OCI-LY3 (cell line): ENCODE measurements around the gene SOS2.

Experiments used
- H2AFZ ChIP-seq: fragments of 200-600, 300-600 bp; shearing (Covaris generic); 2 replicates; pipeline ENCODE4 v1.6.0; 2014; ENCODE audit warnings: antibody characterized with exemption, low read depth, low read length
- H3K27ac ChIP-seq: fragments of 200-600, 300-600 bp; sonication (generic); 2 replicates; pipeline ENCODE4 v1.5.1; 2014; ENCODE audit warnings: mild to moderate bottlenecking, low read length, moderate library complexity, mixed read lengths
- H3K27me3 ChIP-seq: fragments of 200-600, 300-600 bp; sonication (generic); 2 replicates; pipeline ENCODE4 v1.6.1; 2014; ENCODE audit warnings: low read depth, low read length, mixed read lengths
- H3K36me3 ChIP-seq: fragments of 200-600, 300-600 bp; sonication (generic); replicated peaks from 2 replicates; pipeline ENCODE3; 2014; ENCODE audit warnings: low read depth, low read length, mixed read lengths
- H3K4me1 ChIP-seq: fragments of 300-600, 200-600 bp; sonication (generic); 2 replicates; pipeline ENCODE4 v1.6.1; 2014; ENCODE audit warnings: low read length, mixed read lengths
- H3K4me2 ChIP-seq: fragments of 200-600, 300-600 bp; sonication (generic); 2 replicates; pipeline ENCODE4 v1.6.1; 2014; ENCODE audit warnings: low read length, mixed read lengths
- H3K4me3 ChIP-seq: fragments of 300-600, 200-600 bp; sonication (generic); 2 replicates; pipeline ENCODE4 v1.5.1; 2014; ENCODE audit warnings: antibody characterized with exemption, mild to moderate bottlenecking, low read length, moderate library complexity
- H3K79me2 ChIP-seq: fragments of 300-600, 200-600 bp; shearing (Covaris generic); 2 replicates; pipeline ENCODE4 v1.6.1; 2014; ENCODE audit warnings: mild to moderate bottlenecking, low read length, mixed read lengths
- H3K9ac ChIP-seq: fragments of 300-600, 200-600 bp; shearing (Covaris generic); 2 replicates; pipeline ENCODE4 v1.6.0; 2014; ENCODE audit warnings: mild to moderate bottlenecking, low read length, moderate library complexity
- H3K9me3 ChIP-seq: fragments of 200-600, 300-600 bp; shearing (Covaris generic); 2 replicates; pipeline ENCODE4 v1.6.1; 2014; ENCODE audit warnings: low read length, mixed read lengths; ENCODE audit not compliant: insufficient read depth
- H4K20me1 ChIP-seq: fragments of 200-600, 300-600 bp; sonication (generic); 2 replicates; pipeline ENCODE4 v1.6.1; 2016; ENCODE audit warnings: low read length, mixed read lengths; ENCODE audit not compliant: insufficient read depth
- CTCF ChIP-seq: fragments of 200-600, 300-600 bp; sonication (generic); IDR thresholded peaks from 2 replicates; pipeline ENCODE4 v1.5.1; 2014; ENCODE audit warnings: antibody characterized with exemption, low read length, low read depth
- EZH2phosphoT487 ChIP-seq: fragments of 200-600 bp; shearing (Covaris generic); IDR thresholded peaks from 2 replicates; pipeline ENCODE4 v1.6.1; 2018; ENCODE audit warnings: antibody characterized with exemption, mixed run types, low read depth

SOS2 gene

GRCh38 chr14:50070840-50071548 is 160.4 kb downstream of the SOS2 start:
- no peaks in the 10 kb centered on the region for H3K27me3 ChIP-seq
- peak overlapping the region; percentile 36; the same call in 1 of the 2 replicates for H3K9ac ChIP-seq
- peaks cover 54% of the 10 kb centered on the region for H3K4me1 ChIP-seq
- H3K27ac ChIP-seq = peak overlapping the region; percentile 59
- no peaks in the 10 kb centered on the region for H3K36me3 ChIP-seq
- TF ChIP-seq EZH2phosphoT487 (no peak), CTCF (no peak)
- no peaks in the 10 kb centered on the region for H4K20me1 ChIP-seq
- peak overlapping the region; percentile 3; the same call in 1 of the 2 replicates for H2AFZ ChIP-seq
- no peaks in the 10 kb centered on the region for H3K9me3 ChIP-seq
- H3K79me2 ChIP-seq = no peaks in the 10 kb centered on the region
- no peak overlapping the region for H3K4me3 ChIP-seq
- H3K4me2 ChIP-seq = peak overlapping the region; percentile 42

GRCh38 chr14:50070230-50070629 is 161.1 kb downstream of the SOS2 start:
- no peaks in the 10 kb centered on the region for H3K9me3 ChIP-seq
- H3K4me3 ChIP-seq = no peak overlapping the region
- no peak overlapping the region for H3K4me2 ChIP-seq
- peaks cover 62% of the 10 kb centered on the region for H3K4me1 ChIP-seq
- no peaks in the 10 kb centered on the region for H3K79me2 ChIP-seq
- no peak overlapping the region for H2AFZ ChIP-seq
- H4K20me1 ChIP-seq = no peaks in the 10 kb centered on the region
- H3K9ac ChIP-seq = peak overlapping the region; percentile 36; the same call in 1 of the 2 replicates
- H3K27ac ChIP-seq = peak overlapping the region; percentile 59
- no peaks in the 10 kb centered on the region for H3K36me3 ChIP-seq
- TF ChIP-seq EZH2phosphoT487 (no peak), CTCF (no peak)
- no peaks in the 10 kb centered on the region for H3K27me3 ChIP-seq

GRCh38 chr14:50069325-50069724 is 162.1 kb downstream of the SOS2 start:
- TF ChIP-seq EZH2phosphoT487 (no peak), CTCF (no peak)
- no peak overlapping the region for H3K4me2 ChIP-seq
- no peak overlapping the region for H2AFZ ChIP-seq
- H3K9ac ChIP-seq = no peak overlapping the region
- H3K27me3 ChIP-seq = no peaks in the 10 kb centered on the region
- H3K4me3 ChIP-seq = no peak overlapping the region
- no peak overlapping the region for H3K27ac ChIP-seq
- H3K36me3 ChIP-seq = no peaks in the 10 kb centered on the region
- H3K79me2 ChIP-seq = no peaks in the 10 kb centered on the region
- H3K9me3 ChIP-seq = no peaks in the 10 kb centered on the region
- H4K20me1 ChIP-seq = no peaks in the 10 kb centered on the region
- H3K4me1 ChIP-seq = peaks cover 69% of the 10 kb centered on the region

- Histone ChIP-seq H3K27ac (no peak overlapping the region), H3K4me3 (no peak overlapping the region), H3K4me1 (peaks cover 77% of the 10 kb centered on the region), H3K27me3 (no peaks in the 10 kb centered on the region), H3K9ac (no peak overlapping the region), H2AFZ (no peak overlapping the region), H4K20me1 (no peaks in the 10 kb centered on the region), H3K36me3 (no peaks in the 10 kb centered on the region), H3K79me2 (peaks cover 6% of the 10 kb centered on the region; the same call in 1 of the 2 replicates), H3K9me3 (no peaks in the 10 kb centered on the region), H3K4me2 (no peak overlapping the region)
- TF ChIP-seq EZH2phosphoT487 = no peak
- TF ChIP-seq CTCF = no peak
Observed at GRCh38 chr14:50068496-50068895, 162.9 kb downstream of the SOS2 start.
